ENCODE results near the gene GRK5.

GRK5 gene

DNA sequence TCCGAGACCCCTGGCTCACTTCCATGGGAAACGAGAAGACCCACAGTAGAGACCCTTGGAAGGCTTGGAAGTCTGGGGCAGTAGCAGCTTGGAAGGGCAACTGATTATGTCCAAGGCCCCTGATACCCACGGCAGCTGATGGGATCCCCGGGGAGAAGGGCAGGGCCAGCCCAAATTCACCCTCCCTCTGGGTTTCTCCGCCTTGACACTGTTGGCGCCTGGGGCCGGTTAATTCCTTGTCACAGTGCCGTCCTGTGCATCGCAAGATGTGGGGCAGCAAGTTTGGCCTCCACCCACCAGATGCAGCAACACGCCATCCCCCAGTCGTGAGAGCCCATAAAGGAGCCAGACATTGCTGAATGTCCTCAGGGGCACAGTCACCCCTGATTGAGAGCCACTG lies 245.9 kb downstream of the GRK5 start:
- H3K27ac ChIP-seq (ENCODE audit: low read length): no peak overlapping the region
- H3K4me3 ChIP-seq (ENCODE audit: low read length): no peak overlapping the region
- no peaks in the 10 kb centered on the region for H3K4me1 ChIP-seq (ENCODE audit: control insufficient read depth, low read depth, low read length)
- no peaks in the 10 kb centered on the region for H3K36me3 ChIP-seq (ENCODE audit: control insufficient read depth, low read depth, low read length)
- no peaks in the 10 kb centered on the region for H3K27me3 ChIP-seq (ENCODE audit: control insufficient read depth, insufficient read depth, low read length)
- H3K9ac ChIP-seq (ENCODE audit: low read length): no peak overlapping the region
- H3K9me3 ChIP-seq (ENCODE audit: control insufficient read depth, low read depth, low read length): no peaks in the 10 kb centered on the region

GRCh38 chr10:119454316-119454715 lies 246.9 kb downstream of the GRK5 start:
- Histone ChIP-seq H3K27ac (ENCODE audit: low read length) (no peak overlapping the region), H3K9ac (ENCODE audit: low read length) (no peak overlapping the region), H3K4me1 (ENCODE audit: control insufficient read depth, low read depth, low read length) (no peaks in the 10 kb centered on the region), H3K4me3 (ENCODE audit: low read length) (no peak overlapping the region), H3K36me3 (ENCODE audit: control insufficient read depth, low read depth, low read length) (no peaks in the 10 kb centered on the region), H3K27me3 (ENCODE audit: control insufficient read depth, insufficient read depth, low read length) (no peaks in the 10 kb centered on the region), H3K9me3 (ENCODE audit: control insufficient read depth, low read depth, low read length) (no peaks in the 10 kb centered on the region)

DNA sequence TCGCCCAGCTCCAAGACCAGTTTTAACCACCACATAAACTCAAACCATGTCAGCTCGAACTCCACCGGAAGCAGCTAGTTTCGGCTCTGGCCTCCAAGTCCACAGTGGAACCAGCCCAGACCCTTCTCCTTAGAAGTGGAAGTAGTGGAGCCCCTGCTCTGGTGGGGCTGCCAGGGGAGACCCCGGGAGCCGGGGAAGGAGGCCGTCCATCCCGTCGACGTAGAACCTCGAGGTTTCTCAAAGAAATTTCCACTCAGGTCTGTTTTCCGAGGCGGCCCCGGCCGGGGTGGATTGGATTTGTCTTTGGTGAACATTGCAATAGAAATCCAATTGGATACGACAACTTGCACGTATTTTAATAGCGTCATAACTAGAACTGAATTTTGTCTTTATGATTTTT lies 247.6 kb downstream of the GRK5 start:
- Histone ChIP-seq H3K4me3 (ENCODE audit: low read length) (no peak overlapping the region), H3K4me1 (ENCODE audit: control insufficient read depth, low read depth, low read length) (no peaks in the 10 kb centered on the region), H3K27ac (ENCODE audit: low read length) (no peak overlapping the region)

GRCh38 chr10:119455609-119456434 lies 248.5 kb downstream of the GRK5 start:
- no peaks in the 10 kb centered on the region for H3K36me3 ChIP-seq (ENCODE audit: control insufficient read depth, low read depth, low read length)
- no peaks in the 10 kb centered on the region for H3K27me3 ChIP-seq (ENCODE audit: control insufficient read depth, insufficient read depth, low read length)
- H3K4me3 ChIP-seq (ENCODE audit: low read length): no peak overlapping the region
- no peaks in the 10 kb centered on the region for H3K9me3 ChIP-seq (ENCODE audit: control insufficient read depth, low read depth, low read length)
- H3K4me1 ChIP-seq (ENCODE audit: control insufficient read depth, low read depth, low read length): no peaks in the 10 kb centered on the region
- H3K9ac ChIP-seq (ENCODE audit: low read length): no peak overlapping the region
- no peak overlapping the region for H3K27ac ChIP-seq (ENCODE audit: low read length)

More for the DNA sequence above, 247.6 kb downstream of the GRK5 start:
- Histone ChIP-seq H3K9ac (ENCODE audit: low read length) (no peak overlapping the region), H3K36me3 (ENCODE audit: control insufficient read depth, low read depth, low read length) (no peaks in the 10 kb centered on the region), H3K27me3 (ENCODE audit: control insufficient read depth, insufficient read depth, low read length) (no peaks in the 10 kb centered on the region), H3K9me3 (ENCODE audit: control insufficient read depth, low read depth, low read length) (no peaks in the 10 kb centered on the region)

DNA sequence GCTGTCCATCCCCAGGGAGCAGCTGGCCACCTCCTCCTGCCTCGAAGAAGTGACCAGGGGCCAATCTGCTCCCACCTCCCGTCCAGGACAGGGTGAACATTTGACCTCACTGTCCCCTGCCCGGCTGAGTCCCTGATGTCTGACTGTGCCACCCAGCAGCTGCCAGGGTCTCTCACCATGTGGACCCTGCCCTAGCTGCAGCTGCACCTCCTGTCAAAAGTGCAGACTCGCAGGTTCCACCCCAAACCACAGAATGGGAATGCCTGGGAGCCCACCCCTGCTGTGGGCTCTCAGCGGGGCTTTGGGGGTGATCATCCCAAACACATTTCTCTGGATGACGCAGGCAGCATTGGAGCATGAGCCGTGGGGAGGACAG lies 249.1 kb downstream of the GRK5 start:
- H3K36me3 ChIP-seq (ENCODE audit: control insufficient read depth, low read depth, low read length): no peaks in the 10 kb centered on the region
- H3K4me1 ChIP-seq (ENCODE audit: control insufficient read depth, low read depth, low read length): no peaks in the 10 kb centered on the region
- H3K27me3 ChIP-seq (ENCODE audit: control insufficient read depth, insufficient read depth, low read length): no peaks in the 10 kb centered on the region
- no peak overlapping the region for H3K27ac ChIP-seq (ENCODE audit: low read length)
- no peak overlapping the region for H3K4me3 ChIP-seq (ENCODE audit: low read length)
- H3K9ac ChIP-seq (ENCODE audit: low read length): no peak overlapping the region
- no peaks in the 10 kb centered on the region for H3K9me3 ChIP-seq (ENCODE audit: control insufficient read depth, low read depth, low read length)

GRCh38 chr10:119457966-119458766 lies 250.8 kb downstream of the GRK5 start:
- no peaks in the 10 kb centered on the region for H3K4me1 ChIP-seq (ENCODE audit: control insufficient read depth, low read depth, low read length)
- H3K36me3 ChIP-seq (ENCODE audit: control insufficient read depth, low read depth, low read length): no peaks in the 10 kb centered on the region
- no peaks in the 10 kb centered on the region for H3K9me3 ChIP-seq (ENCODE audit: control insufficient read depth, low read depth, low read length)
- no peak overlapping the region for H3K9ac ChIP-seq (ENCODE audit: low read length)
- no peak overlapping the region for H3K27ac ChIP-seq (ENCODE audit: low read length)
- H3K4me3 ChIP-seq (ENCODE audit: low read length): no peak overlapping the region
- H3K27me3 ChIP-seq (ENCODE audit: control insufficient read depth, insufficient read depth, low read length): no peaks in the 10 kb centered on the region

DNA sequence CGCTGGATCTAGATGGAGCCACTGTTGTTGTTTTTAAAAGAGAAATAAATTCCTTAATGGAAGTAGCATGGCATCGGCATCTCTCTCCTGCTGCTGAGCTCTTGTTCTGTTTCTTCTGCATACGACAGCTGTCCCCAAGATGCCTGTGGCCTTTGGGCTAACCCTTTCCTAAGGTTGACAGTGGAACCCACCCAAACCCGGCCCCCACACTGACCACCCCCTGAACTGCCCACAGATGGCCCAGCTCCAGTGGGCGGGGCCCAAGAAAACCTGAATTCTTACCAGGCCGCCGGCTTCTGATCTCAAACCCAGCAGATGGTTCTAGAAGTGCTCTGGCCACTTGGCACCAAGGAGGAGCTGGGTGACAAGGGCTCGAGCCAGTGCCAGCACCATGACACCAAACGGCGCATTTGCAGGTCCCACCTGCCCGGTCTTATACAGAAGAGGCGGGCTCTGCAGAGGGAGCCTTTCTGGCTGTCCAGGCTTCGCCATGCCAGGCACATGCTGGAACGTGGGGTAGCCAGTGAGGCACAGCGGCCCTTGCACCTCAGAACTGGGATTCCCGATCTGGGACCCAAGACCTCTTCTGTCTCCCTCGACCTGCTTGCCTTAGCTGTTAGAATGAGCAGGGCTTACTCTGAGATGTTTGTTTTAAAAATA lies 252.4 kb downstream of the GRK5 start:
- Histone ChIP-seq H3K27ac (ENCODE audit: low read length) (no peak overlapping the region), H3K4me3 (ENCODE audit: low read length) (no peak overlapping the region), H3K27me3 (ENCODE audit: control insufficient read depth, insufficient read depth, low read length) (no peaks in the 10 kb centered on the region), H3K36me3 (ENCODE audit: control insufficient read depth, low read depth, low read length) (no peaks in the 10 kb centered on the region), H3K4me1 (ENCODE audit: control insufficient read depth, low read depth, low read length) (no peaks in the 10 kb centered on the region), H3K9me3 (ENCODE audit: control insufficient read depth, low read depth, low read length) (no peaks in the 10 kb centered on the region), H3K9ac (ENCODE audit: low read length) (no peak overlapping the region)

- H3K36me3 ChIP-seq (ENCODE audit: control insufficient read depth, low read depth, low read length): no peaks in the 10 kb centered on the region
- H3K4me1 ChIP-seq (ENCODE audit: control insufficient read depth, low read depth, low read length): no peaks in the 10 kb centered on the region
- no peak overlapping the region for H3K9ac ChIP-seq (ENCODE audit: low read length)
- no peak overlapping the region for H3K4me3 ChIP-seq (ENCODE audit: low read length)
- H3K27ac ChIP-seq (ENCODE audit: low read length): no peak overlapping the region
- no peaks in the 10 kb centered on the region for H3K27me3 ChIP-seq (ENCODE audit: control insufficient read depth, insufficient read depth, low read length)
- H3K9me3 ChIP-seq (ENCODE audit: control insufficient read depth, low read depth, low read length): no peaks in the 10 kb centered on the region
These were observed 253.2 kb downstream of the GRK5 start for GRCh38 chr10:119460369-119461195.

DNA sequence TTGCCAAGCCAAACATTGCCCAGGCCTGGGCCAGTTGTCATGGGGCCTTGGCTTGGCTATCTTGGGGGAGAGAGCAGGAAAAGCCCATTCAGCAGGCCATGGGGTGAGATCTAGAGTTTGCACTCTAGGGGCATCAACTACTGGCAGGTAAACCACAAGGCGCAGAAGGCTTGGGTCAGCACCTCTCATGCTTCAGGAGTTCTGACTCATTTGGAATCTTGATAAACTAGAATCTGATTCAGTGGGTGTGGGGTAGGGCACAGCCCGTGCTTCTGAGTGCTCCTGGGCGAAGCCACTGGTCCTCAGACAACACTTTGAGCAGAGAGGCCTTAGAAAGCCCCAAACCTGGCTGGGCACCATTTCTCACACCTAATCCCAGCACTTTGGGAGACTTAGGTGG lies 254.0 kb downstream of the GRK5 start:
- Histone ChIP-seq H3K27ac (ENCODE audit: low read length) (no peak overlapping the region), H3K9ac (ENCODE audit: low read length) (no peak overlapping the region), H3K4me3 (ENCODE audit: low read length) (no peak overlapping the region), H3K9me3 (ENCODE audit: control insufficient read depth, low read depth, low read length) (no peaks in the 10 kb centered on the region), H3K27me3 (ENCODE audit: control insufficient read depth, insufficient read depth, low read length) (no peaks in the 10 kb centered on the region), H3K4me1 (ENCODE audit: control insufficient read depth, low read depth, low read length) (no peaks in the 10 kb centered on the region), H3K36me3 (ENCODE audit: control insufficient read depth, low read depth, low read length) (no peaks in the 10 kb centered on the region)

- Histone ChIP-seq H3K9me3 (ENCODE audit: control insufficient read depth, low read depth, low read length) (no peaks in the 10 kb centered on the region), H3K36me3 (ENCODE audit: control insufficient read depth, low read depth, low read length) (no peaks in the 10 kb centered on the region), H3K4me1 (ENCODE audit: control insufficient read depth, low read depth, low read length) (no peaks in the 10 kb centered on the region), H3K27ac (ENCODE audit: low read length) (no peak overlapping the region), H3K27me3 (ENCODE audit: control insufficient read depth, insufficient read depth, low read length) (no peaks in the 10 kb centered on the region), H3K4me3 (ENCODE audit: low read length) (no peak overlapping the region), H3K9ac (ENCODE audit: low read length) (no peak overlapping the region)
These were observed 254.6 kb downstream of the GRK5 start for GRCh38 chr10:119461923-119462322.

DNA sequence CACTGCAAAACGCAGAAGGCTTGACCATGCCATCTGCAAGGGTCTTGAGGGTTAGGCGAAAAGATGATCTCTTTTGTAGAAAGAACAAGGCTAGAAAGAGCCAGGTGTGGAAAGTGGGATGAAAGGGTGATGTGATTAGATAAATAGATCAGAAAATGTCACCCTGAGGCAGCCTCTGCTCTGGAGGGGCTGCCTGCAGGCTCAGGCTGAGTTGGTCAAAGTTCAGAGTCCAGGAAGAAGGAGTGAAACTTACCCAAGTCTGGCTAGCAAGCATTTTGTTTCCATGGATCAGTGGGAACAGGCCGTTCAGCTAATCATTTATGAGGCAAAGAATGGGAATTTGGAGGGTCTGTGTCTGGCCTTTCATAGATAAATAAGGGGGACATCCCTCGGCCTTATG lies 255.4 kb downstream of the GRK5 start:
- Histone ChIP-seq H3K4me3 (ENCODE audit: low read length) (no peak overlapping the region), H3K9me3 (ENCODE audit: control insufficient read depth, low read depth, low read length) (no peaks in the 10 kb centered on the region), H3K27me3 (ENCODE audit: control insufficient read depth, insufficient read depth, low read length) (no peaks in the 10 kb centered on the region), H3K9ac (ENCODE audit: low read length) (no peak overlapping the region), H3K36me3 (ENCODE audit: control insufficient read depth, low read depth, low read length) (no peaks in the 10 kb centered on the region), H3K27ac (ENCODE audit: low read length) (no peak overlapping the region), H3K4me1 (ENCODE audit: control insufficient read depth, low read depth, low read length) (no peaks in the 10 kb centered on the region)
